DND-41 (cell line): ENCODE data around the gene ZC3H13.

Source experiments
- EZH2 ChIP-seq: IDR thresholded peaks from 3 replicates; pipeline ENCODE4 v1.6.1; 2012; ENCODE audit warnings: borderline replicate concordance, low read depth, mild to moderate bottlenecking, moderate library complexity, low read length, inconsistent platforms; ENCODE audit not compliant: severe bottlenecking
- TF ChIP-seq, protein P1 (sequence below): IDR thresholded peaks from 2 replicates; pipeline ENCODE4 v1.5.1; 2012; ENCODE audit warnings: borderline replicate concordance, low read length, moderate library complexity, mild to moderate bottlenecking; ENCODE audit not compliant: poor library complexity, severe bottlenecking; ENCODE audit errors: extremely low read depth

DNA sequence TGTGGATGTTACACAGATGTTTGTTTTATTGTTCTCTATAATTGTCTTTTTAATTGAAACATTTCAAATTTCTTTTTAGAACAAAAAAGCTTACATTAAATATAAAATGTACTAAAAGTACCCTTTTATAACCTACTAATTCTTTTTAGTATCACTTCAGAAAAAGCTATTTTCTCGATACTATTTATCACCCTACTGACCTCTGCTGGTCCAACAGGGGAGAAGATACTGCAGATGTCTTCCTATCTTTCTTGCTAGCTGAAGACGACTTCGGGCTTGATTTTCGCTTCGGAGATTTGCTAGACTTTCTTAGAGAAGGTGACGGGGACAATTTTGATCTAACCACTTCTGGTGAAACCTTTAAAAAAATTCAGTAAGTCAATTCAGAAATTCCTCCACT lies 42.4 kb downstream of the ZC3H13 start:
- TF ChIP-seq, protein P1, sequence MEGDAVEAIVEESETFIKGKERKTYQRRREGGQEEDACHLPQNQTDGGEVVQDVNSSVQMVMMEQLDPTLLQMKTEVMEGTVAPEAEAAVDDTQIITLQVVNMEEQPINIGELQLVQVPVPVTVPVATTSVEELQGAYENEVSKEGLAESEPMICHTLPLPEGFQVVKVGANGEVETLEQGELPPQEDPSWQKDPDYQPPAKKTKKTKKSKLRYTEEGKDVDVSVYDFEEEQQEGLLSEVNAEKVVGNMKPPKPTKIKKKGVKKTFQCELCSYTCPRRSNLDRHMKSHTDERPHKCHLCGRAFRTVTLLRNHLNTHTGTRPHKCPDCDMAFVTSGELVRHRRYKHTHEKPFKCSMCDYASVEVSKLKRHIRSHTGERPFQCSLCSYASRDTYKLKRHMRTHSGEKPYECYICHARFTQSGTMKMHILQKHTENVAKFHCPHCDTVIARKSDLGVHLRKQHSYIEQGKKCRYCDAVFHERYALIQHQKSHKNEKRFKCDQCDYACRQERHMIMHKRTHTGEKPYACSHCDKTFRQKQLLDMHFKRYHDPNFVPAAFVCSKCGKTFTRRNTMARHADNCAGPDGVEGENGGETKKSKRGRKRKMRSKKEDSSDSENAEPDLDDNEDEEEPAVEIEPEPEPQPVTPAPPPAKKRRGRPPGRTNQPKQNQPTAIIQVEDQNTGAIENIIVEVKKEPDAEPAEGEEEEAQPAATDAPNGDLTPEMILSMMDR = peak; percentile 40
- no peak for TF ChIP-seq EZH2
